ENCODE results near the gene SMIM44.

DNA sequence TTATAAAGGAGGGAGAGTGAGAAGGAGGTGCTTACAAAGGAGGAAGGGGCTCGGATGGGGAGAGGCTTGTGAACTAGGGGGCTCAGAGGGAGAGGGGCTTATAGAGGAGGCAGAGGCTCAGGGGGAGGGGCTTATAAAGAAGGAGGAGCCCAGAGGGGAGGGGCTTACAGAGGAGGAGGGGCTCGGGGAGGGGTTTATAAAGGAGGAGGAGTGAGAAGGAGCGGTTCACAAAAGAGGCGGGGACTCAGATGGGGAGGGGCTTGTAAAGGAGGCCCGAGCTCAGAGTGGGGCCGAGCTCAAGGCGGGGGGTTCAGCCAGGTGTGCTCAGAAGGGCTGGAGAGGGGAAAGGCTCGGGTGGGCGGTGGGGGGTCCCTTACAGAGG is 3.4 kb downstream of the SMIM44 start:
- TF ChIP-seq SMAD1 (IDR thresholded peaks at IDR 0.05; ENCODE audit: low read depth, low read length, partially characterized antibody) = no peak
- no peak for TF ChIP-seq MEF2A (IDR thresholded peaks at IDR 0.05; ENCODE audit: control insufficient read depth, low read depth, low read length)
- TF ChIP-seq MTF1 (CRISPR knock-in tag; IDR thresholded peaks at IDR 0.05; ENCODE audit: borderline replicate concordance) = no peak
- TF ChIP-seq, protein P1, sequence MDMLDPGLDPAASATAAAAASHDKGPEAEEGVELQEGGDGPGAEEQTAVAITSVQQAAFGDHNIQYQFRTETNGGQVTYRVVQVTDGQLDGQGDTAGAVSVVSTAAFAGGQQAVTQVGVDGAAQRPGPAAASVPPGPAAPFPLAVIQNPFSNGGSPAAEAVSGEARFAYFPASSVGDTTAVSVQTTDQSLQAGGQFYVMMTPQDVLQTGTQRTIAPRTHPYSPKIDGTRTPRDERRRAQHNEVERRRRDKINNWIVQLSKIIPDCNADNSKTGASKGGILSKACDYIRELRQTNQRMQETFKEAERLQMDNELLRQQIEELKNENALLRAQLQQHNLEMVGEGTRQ (CRISPR knock-in tag; IDR thresholded peaks at IDR 0.05) = no peak
- TF ChIP-seq, protein P2, sequence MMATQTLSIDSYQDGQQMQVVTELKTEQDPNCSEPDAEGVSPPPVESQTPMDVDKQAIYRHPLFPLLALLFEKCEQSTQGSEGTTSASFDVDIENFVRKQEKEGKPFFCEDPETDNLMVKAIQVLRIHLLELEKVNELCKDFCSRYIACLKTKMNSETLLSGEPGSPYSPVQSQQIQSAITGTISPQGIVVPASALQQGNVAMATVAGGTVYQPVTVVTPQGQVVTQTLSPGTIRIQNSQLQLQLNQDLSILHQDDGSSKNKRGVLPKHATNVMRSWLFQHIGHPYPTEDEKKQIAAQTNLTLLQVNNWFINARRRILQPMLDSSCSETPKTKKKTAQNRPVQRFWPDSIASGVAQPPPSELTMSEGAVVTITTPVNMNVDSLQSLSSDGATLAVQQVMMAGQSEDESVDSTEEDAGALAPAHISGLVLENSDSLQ (IDR thresholded peaks at IDR 0.05) = no peak
- no peak for TF ChIP-seq POLR2A (conservative IDR thresholded peaks at IDR 0.05)

All from K562 (cell line).